GM21529 (cell line): ENCODE data around the gene TNRC6B.
"Not testable (repeated sequence)": the region's sequence is repeated elsewhere in the genome, so short reads cannot be mapped to it uniquely, and the experiment has no call there.

Experiments used
- ATAC-seq: cut with Tn5 transposase; IDR thresholded peaks from one replicate; pipeline ENCODE4 v1.9.1; 2021; ENCODE audit not compliant: unreplicated experiment

The TNRC6B gene

GRCh38 chr22:40279017-40279416 is 101.3 kb downstream of the TNRC6B start:
- ATAC-seq = no peak

GRCh38 chr22:40281717-40282116 is 104.0 kb downstream of the TNRC6B start:
- ATAC-seq = no peak

GRCh38 chr22:40285513-40285912 is 107.8 kb downstream of the TNRC6B start:
- no peak for ATAC-seq

- peak; percentile 83 for ATAC-seq
Observed at GRCh38 chr22:40289991-40290459, 112.3 kb downstream of the TNRC6B start.

- ATAC-seq = no peak
Observed at GRCh38 chr22:40290516-40290915, 112.8 kb downstream of the TNRC6B start.

- no peak for ATAC-seq
Observed at GRCh38 chr22:40294696-40295095, 117.0 kb downstream of the TNRC6B start.

- ATAC-seq = no peak
Observed at GRCh38 chr22:40300316-40300715, 122.6 kb downstream of the TNRC6B start.

GRCh38 chr22:40300884-40301672 is 123.4 kb downstream of the TNRC6B start:
- ATAC-seq = peak; percentile 73

- no peak for ATAC-seq
Observed at GRCh38 chr22:40302149-40302548, 124.4 kb downstream of the TNRC6B start.

GRCh38 chr22:40305625-40306024 is 127.9 kb downstream of the TNRC6B start:
- ATAC-seq = no peak

- no peak for ATAC-seq
Observed at GRCh38 chr22:40308999-40309573, 131.4 kb downstream of the TNRC6B start.

GRCh38 chr22:40309631-40310030 is 131.9 kb downstream of the TNRC6B start:
- ATAC-seq = no peak

- no peak for ATAC-seq
Observed at GRCh38 chr22:40310081-40310767, 132.5 kb downstream of the TNRC6B start.

- ATAC-seq = no peak
Observed at GRCh38 chr22:40310768-40311120, 133.0 kb downstream of the TNRC6B start.

- ATAC-seq = not testable (repeated sequence)
Observed at GRCh38 chr22:40311646-40312045, 133.9 kb downstream of the TNRC6B start.

- no peak for ATAC-seq
Observed at GRCh38 chr22:40312050-40312449, 134.3 kb downstream of the TNRC6B start.

GRCh38 chr22:40313007-40313406 is 135.3 kb downstream of the TNRC6B start:
- ATAC-seq = no peak

- ATAC-seq = no peak
Observed at GRCh38 chr22:40314041-40314440, 136.3 kb downstream of the TNRC6B start.

GRCh38 chr22:40320687-40321086 is 143.0 kb downstream of the TNRC6B start:
- no peak for ATAC-seq

- no peak for ATAC-seq
Observed at GRCh38 chr22:40322021-40322420, 144.3 kb downstream of the TNRC6B start.

GRCh38 chr22:40322818-40323447 is 145.2 kb downstream of the TNRC6B start:
- no peak for ATAC-seq
